Activated effector memory CD4-positive, alpha-beta T cell treated with anti-CD3 and anti-CD28 coated beads, Interleukin-2, amount 50 U/mL, for 16 hours (primary cell): ENCODE results near the gene BACE2.
"Not testable (repeated sequence)": the region's sequence is repeated elsewhere in the genome, so short reads cannot be mapped to it uniquely, and the experiment has no call there.

Source experiments
- DNase-seq: peaks from one replicate; pipeline ENCODE4 v3.0.0-alpha.2; 2020

The BACE2 gene

GRCh38 chr21:41186755-41187536 is 19.0 kb downstream of the BACE2 start:
- DNase-seq, result no peak

DNA sequence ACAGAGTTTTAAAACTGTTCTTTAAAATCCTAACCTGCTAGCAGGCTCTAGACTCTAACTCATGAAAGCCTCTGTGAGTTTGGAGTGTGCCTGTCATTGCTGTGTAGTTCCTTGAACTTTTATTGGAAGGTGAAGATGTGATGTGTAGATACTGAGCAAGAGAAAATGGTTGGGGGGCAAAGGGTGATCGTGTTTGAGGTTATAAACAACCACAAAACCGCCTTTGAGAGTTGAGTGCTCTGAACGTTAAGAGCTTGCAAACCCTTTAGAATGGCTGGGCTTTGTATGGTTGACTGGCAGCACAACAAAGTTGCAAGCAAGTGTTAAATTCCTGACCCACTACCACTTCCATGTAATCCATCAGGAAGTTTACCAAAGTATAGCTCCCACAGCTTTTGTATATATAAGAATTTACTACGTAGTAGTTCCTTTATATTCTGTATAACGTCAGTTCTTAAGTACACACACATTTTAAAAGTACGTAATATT is 19.6 kb downstream of the BACE2 start:
- DNase-seq, result no peak

- no peak for DNase-seq
These were observed 20.7 kb downstream of the BACE2 start for GRCh38 chr21:41188486-41189149.

DNA sequence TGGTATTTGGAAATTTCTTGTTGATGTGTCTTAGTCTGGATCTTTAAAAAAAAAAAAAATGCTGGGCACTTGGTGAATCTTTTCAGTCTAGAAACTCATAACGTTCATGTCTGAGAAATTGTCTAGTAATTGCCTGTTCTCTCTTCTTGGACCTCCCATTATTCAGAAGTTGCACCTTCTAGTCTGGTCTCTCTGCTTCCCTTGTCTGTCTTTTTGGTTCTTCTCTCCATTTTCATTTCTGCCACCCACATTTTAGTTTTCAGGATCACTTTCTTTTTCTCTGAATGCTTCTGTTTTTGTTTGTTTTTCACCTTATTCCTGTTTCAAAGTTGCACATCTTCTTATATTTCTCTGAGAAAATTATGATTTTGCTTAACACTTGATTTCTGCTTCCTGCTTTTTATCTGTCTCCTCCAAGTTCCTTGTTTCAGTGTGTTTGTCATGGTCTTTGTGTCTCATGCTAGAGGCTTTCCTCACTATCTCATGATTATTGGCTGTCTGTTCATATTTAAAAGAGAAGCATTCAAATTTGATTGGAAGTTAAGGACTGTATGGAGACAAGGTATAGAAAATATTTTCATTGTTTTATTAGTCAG is 21.3 kb downstream of the BACE2 start:
- DNase-seq, result no peak

GRCh38 chr21:41192552-41192951 is 24.6 kb downstream of the BACE2 start:
- DNase-seq, result not testable (repeated sequence)

DNA sequence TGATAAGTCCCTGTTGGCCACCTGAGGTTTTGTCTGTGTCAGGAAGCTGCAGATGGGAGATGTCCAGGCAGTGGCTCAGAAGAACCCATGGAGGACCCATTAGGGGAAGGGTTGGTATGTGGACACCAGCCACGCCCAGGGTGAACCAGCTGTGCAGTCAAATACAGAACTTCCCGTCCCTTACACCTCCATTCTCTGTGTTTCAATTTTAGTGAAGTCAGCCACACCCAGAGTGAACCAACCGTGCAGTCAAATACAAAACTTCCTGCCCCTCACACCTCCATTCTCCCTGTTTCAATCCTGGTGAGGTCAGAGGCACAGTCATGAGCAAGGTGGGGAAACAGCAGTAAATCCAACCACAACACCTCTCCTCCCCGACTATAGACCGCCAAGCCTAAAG is 27.4 kb downstream of the BACE2 start:
- no peak for DNase-seq

DNA sequence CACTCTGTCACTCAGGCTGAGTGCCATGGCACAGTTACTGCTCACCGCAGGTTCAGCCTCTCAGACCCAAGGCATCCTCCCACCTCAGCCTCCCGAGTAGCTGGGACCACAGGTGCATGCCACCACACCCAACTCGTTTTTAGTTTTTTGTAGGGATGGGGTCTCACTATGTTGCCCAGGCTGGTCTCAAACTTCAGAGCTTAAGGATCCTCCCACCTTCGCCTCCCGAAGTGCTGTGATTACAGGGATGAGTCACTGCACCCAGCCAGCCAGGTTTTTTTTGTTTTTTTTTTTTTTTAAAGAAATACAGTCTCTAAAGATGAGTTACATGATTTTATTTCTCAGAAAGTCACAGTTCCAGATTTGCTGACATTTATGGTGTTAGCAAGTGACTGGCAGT is 29.0 kb downstream of the BACE2 start:
- DNase-seq, result no peak

GRCh38 chr21:41197582-41197981 is 29.6 kb downstream of the BACE2 start:
- no peak for DNase-seq

DNA sequence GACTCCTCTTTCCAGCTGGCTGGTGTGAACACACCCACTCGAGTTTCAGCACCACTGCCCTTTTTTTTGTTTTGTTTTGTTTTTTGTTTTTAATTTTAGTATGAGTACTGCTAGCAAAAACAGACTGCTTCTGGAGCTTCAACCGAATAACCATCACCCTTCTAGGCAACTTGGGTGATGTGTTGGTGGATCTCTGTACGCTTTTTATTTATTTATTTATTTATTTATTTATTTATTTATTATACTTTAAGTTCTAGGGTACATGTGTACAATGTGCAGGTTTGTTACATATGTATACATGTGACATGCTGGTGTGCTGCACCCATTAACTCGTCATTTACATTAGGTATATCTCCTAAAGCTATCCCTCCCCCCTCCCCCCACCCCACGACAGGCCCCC is 30.7 kb downstream of the BACE2 start:
- DNase-seq, result not testable (repeated sequence)

DNA sequence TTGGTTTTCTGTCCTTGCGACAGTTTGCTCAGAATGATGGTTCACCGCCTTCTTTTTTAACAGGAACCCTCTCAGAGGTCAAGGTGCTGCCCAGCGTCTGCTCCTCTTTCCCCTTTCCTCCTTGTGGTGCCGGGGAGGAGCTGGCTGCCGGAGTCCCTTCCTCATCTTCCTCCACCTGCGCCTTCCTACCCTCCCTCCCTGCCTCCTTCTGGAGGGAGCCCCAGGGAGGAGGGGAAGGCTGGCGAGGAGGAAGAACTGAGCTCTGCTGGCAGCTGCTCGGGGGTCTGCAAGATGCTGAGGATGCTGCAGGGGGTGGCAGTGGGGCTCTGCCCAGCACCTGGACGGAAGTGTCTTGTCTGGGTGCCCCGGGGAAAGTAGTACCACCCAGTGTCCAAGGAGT is 31.2 kb downstream of the BACE2 start:
- no peak for DNase-seq

DNA sequence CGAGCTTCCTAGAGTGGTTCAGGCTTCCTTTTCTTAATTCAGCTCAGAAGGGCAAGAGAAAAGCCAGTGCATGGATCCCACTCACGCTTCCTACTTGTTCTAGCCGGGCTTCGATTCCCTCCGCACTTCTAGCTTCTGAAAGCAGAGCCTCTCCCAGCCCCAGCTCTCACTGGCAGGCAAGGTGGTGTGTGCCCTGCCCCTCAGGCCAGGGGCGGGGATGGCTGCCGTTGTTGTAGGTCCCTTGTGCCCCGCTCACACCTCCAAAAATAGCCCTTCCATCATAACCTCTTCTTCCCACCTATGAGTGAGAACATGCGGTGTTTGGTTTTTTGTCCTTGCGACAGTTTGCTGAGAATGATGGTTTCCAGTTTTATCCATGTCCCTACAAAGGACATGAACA is 31.6 kb downstream of the BACE2 start:
- no peak for DNase-seq

DNA sequence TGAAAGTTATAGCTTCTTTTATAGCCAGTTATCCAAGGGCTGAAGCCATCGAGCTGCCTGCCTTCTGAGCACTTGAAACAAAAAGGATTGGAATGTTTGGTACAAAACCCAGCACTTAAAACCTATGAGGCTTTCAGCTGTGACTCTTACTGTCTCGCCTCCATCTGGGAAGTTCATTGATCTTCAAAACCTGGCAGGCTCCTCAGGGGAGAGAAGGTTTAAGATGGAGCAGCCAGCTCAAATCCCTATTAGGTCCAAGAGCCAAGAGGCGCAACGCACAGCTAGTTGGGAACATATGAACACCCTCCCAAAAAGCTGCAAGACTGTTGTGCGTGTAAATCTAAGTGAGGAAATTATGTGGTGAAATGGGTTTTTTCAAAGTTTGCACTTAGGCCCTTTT is 33.4 kb downstream of the BACE2 start:
- DNase-seq, result no peak

DNA sequence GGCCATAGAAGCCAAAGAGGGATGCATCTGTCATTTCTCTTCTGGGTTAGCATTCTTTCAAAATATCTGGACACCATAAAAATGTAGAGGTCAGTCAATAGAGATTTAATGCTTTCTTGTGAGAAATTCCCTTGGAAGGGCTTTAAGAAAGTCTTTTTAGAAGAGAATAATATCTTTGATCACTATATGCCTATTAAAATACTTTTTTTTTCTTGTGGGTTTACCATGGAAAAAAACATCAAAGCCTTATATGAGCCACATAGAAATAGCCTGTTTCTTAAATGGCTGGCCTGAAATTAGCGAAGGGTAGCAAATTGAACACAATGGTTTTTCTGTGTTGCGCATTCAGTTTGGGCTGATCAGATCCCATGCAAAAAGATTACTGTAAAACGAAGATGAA is 36.8 kb downstream of the BACE2 start:
- DNase-seq, result no peak

- no peak for DNase-seq
These were observed 39.7 kb downstream of the BACE2 start for GRCh38 chr21:41207401-41208375.

GRCh38 chr21:41208376-41208763 is 40.4 kb downstream of the BACE2 start:
- DNase-seq, result no peak

DNA sequence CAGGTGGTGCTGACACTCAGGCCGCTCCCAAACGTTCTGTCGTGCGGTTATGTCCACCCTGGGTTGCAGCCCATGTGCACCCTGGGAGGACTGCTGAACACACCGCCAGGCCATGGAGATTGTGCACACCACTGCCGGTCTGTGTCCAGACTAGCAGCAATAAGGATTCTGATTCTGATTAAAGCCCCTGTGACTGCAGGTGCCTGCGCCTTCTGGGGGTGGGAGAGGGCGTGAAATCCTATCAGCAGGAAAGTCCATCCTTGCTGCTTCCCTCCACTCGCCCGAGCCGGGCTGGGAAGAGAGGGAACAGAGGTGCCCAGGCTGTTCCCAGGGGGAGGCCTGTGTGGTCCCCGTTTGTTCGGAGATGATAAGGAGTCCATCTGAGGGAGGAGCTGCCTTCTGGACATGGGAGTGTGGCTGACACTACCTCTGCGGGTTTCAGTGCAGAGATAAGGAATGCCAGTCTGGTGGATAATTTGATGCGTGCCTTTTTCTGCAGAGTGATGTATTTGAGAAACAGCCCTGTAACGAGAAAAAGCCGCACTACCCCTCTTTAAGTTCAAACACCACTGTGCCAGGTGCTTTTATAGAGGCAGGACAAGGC is 41.2 kb downstream of the BACE2 start:
- no peak for DNase-seq

GRCh38 chr21:41210426-41211059 is 42.6 kb downstream of the BACE2 start:
- no peak for DNase-seq

DNA sequence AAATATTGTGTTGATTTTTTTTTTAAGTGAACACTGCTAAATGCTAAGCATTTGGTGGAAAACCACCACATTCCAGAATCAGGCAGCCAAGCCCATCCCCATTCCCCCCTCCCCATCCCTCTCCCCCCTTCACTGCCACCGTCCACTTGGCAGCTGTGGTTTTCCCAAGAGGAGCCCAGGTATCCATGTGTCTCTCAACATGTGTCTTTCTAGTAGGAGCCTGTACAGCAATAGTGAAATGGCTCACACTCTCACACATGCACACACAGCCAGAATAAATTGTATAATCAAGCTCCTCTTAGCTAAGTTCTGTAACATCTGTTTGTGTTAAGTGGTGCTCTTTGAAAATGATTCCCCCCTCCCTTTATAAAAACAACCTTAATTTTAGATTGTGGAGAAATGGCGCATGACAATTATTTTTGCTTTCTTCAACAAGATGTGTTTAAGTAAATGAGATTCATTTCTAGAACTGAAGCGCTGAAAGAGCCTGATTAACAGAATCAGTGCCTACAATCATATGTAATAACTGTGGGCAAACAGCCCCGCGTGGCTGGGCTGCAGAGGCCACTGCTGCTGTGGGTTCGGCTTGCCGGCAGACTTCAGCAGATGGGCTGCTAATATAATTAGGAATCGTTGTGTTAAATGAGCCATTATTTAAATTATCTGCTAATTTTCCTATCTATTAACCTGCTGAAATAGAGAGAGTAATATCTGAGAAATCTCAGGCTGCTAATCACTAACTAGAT is 43.3 kb downstream of the BACE2 start:
- no peak for DNase-seq

DNA sequence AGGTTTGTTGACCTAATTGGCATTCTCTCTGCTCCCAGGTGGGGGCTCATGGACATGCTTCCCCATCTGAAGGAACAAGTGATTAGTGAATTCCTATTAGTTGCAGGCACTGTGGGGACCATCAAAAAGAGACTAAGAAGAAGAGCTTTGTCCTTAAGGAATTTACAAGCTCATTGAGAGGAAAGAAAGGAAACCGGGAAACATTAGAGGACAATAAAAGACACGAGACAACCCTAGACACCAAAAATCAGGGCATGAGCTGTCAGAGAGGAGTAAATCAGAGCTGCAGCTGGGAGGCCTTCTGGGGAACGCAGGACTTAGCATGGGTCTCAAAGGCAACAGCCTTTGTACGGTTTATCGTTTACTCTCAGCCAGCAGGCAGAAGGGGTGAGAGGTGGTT is 45.1 kb downstream of the BACE2 start:
- DNase-seq, result no peak

DNA sequence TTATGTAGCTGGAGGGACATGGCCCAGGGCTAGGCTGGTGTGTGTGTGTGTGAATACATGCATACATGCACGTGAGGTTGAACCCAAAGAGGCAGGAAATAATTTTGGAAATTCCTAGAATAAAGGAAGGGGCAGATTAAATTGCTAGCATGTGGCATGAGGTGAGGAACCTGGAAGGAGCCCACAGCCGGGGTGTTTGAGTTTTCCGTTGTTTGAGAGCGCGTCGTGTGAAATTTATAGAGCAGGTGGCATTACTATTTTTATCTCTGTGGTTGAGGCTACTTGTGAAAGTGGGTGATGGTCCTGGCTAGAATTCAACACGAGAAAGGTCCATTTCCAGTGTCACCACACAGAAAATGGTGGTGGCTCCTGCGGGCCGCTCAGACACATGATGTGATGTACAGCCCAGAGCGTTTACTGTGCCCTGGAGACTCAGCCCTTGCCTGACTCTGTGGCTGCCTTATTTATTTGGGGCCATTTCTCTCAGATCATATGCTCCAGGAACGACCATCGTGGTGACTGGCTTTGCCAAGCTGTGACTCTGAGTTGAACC is 48.0 kb downstream of the BACE2 start:
- DNase-seq, result no peak

DNA sequence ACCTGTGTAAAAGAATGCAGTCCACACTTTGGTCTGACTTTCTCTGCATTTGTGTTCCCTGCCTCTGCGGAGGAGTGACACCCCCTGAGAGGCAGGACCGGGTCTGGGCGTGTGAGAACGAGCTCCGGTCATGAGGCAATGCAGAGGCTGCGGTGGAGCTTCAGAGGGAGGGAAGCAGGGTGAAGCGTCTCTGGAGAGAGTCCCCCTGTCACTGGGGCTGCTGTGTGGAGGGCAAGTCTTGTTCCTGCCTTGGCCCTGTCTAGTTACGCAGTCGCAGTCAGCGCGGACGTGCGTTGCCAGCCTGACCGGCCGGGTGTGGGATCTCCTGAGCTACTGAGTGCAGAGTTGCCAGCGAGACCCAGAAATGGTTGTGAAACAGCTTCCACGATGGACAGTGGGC is 48.5 kb downstream of the BACE2 start:
- no peak for DNase-seq
